GM21447 (cell line): ENCODE data around the gene CPTP.

Experiments used
- ATAC-seq: cut with Tn5 transposase; IDR thresholded peaks from one replicate; pipeline ENCODE4 v1.9.1; 2021; ENCODE audit not compliant: unreplicated experiment

Gene CPTP

DNA sequence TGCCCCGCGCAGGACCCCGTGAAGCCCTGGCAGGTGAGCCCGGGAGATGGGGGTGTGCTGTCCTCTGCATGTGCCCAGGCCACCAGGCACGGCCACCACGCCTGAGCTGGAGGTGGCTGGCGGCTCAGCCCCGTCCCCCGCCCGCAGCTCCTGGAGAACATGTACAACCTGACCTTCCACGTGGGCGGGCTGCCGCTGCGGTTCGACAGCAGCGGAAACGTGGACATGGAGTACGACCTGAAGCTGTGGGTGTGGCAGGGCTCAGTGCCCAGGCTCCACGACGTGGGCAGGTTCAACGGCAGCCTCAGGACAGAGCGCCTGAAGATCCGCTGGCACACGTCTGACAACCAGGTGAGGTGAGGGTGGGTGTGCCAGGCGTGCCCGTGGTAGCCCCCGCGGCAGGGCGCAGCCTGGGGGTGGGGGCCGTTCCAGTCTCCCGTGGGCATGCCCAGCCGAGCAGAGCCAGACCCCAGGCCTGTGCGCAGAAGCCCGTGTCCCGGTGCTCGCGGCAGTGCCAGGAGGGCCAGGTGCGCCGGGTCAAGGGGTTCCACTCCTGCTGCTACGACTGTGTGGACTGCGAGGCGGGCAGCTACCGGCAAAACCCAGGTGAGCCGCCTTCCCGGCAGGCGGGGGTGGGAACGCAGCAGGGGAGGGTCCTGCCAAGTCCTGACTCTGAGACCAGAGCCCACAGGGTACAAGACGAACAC is 8.3 kb downstream of the CPTP start:
- no peak for ATAC-seq

- no peak for ATAC-seq
Observed at GRCh38 chr1:1333551-1334241, 9.1 kb downstream of the CPTP start.

GRCh38 chr1:1334835-1335234 is 10.2 kb downstream of the CPTP start:
- ATAC-seq: no peak

- ATAC-seq: no peak
Observed at GRCh38 chr1:1335283-1335682, 10.7 kb downstream of the CPTP start.

DNA sequence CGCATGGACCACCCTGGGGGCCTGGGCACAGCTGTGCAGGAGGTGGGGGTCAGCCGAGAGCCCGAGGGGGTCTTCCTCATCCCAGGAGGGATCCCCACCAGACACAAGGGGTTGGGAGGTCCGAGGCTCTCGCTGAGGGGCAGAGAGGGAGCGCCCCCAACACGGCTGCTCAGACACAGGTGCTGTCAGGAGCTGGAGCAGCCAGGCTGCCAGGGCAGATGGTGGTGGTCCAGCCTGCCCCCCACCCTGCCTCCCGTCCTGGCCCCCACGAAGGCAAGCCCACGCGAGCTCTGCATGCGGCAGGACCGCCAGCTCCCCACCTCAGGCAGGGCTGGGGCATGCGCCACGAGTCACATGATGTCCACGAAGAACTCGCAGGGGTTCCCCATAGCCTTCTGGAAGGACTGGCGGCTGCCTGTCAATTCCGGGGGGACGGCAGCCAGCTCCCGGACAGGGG is 11.2 kb downstream of the CPTP start:
- ATAC-seq: no peak

DNA sequence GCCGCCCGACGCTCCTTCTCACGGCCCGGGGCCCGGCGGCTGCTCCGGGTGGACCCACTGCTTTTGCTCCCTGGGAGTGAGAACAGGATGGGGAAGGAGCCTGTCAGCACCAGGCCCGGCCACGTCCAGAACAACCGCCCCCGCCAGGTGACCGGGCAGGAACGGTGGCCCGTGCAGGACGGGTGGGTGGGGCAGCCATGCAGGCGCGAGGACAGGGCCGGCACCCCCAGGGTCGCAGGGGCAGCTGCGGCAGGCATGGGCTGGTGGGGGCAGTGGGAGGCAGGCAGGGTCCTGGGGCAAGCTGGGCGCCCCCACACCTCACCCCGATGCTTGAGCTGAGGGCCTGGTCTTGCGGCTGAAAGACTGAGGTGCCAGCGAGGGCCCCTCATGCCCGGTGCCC is 11.8 kb downstream of the CPTP start:
- no peak for ATAC-seq

DNA sequence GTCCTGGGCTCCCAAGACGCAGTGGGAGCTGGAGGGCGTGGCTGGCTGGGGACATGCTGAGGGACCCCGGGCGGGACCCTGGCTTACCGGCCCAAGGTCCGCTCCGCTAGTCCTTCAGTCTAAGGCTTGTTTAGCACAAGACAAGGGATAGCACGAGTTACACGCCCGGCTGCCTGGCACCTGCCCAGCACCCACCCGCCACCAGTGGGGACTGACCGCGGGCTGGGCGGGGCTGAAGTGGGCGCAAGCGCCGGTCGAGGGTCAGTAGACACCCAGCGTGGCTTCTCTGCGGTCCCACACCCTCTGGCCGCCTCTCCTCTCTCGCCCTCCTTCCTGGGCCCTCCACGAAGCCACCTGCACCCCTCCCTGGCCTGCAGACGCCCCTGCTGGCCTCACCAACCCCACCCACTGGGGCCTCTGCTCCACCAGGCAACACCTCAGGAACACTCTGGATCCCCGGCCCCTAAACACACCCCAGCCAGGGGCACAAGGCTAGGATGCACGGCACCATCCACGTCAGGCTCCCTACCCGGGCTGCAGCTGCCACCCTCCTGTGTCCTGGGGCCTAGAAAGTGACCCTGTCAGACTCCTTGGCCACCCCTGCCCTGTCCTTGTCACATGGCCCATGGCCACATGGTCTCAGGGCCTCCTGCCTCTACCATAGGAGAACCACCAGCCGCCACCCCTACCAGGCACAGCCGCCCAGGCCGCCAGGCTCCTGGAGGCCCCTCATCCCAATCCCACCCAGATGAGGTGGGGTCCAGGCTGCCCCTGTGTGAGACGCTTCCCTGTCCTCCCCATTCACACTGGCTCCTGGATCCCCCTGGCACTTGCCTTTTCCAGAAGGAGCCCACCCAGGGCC is 12.6 kb downstream of the CPTP start:
- ATAC-seq: no peak

- ATAC-seq: no peak
Observed at GRCh38 chr1:1337793-1338147, 13.2 kb downstream of the CPTP start.

GRCh38 chr1:1338278-1338677 is 13.7 kb downstream of the CPTP start:
- ATAC-seq: no peak

DNA sequence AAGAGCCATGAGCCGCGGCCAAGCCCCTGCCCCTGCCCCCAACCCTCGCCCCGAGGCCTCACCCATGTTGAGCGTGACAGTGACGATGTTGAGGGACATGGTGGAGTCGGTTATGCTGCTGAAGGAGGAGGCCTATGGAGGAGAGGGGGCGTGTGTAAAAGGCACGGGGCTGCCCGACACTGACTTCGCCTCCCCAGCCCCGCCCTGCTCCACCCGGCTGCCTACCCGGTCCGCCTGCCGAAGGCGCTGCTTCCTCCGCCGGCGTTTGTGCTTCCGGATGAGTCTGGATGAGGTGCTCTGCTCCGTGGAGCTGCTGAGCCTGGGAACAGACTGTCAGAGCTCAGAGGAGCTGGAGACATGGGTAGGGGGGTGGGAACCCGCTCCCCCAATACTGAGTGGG is 15.6 kb downstream of the CPTP start:
- no peak for ATAC-seq

DNA sequence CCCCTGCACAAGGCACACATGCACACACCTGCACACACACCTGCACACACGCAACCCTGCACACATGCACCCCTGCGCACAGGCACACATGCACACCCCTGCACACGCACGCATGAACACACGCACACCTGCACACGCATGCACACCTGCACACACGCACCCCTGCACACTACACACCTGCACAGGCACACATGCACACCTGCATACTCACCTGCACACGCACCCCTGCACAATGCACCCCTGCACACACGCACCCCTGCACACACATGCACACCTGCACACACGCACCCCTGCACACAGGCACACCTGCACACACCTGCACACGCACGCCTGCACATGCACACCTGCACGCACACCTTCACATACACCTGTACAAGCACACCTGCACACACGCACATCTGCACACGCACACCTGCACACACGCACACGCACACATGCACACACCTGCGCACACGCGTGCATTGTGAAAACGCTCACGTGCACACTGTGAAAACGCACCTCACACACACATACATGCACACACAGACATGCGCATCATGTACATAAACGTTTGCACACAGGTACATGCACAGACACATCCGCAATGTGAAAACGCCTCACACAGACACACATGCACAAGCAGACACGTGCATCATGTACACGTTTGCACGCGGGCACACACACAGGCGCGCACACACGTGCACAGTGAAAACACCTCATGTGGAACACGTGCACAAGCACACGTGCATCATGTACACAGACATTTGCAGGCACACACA is 16.4 kb downstream of the CPTP start:
- ATAC-seq: no peak

DNA sequence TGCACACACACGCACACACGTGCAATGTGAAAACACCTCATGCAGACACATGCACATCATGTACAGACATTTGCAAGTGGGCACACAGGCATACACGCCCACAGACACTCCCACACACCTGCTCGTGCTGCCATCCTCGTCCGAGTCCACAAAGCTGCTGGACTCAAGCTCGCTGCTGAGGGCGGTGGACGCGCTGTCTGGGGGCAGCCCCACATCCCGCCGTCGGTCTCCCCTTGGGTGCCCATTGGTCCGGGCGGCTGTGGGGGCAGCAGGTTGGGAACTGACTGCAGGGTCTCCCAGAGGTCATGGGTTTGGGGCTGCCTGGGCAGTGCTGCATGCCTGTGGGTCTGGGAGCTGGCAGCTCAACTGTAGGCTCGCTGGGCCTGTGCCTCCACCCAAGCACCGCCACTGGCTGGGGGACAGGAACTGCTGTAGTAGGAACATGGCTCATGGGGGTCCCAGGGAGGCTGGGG is 17.0 kb downstream of the CPTP start:
- ATAC-seq: no peak

GRCh38 chr1:1342061-1342562 is 17.5 kb downstream of the CPTP start:
- no peak for ATAC-seq

GRCh38 chr1:1342584-1343115 is 18.0 kb downstream of the CPTP start:
- no peak for ATAC-seq

GRCh38 chr1:1343811-1344421 is 19.3 kb downstream of the CPTP start:
- ATAC-seq: no peak

- no peak for ATAC-seq
Observed at GRCh38 chr1:1344655-1345361, 20.2 kb downstream of the CPTP start.

GRCh38 chr1:1345384-1345783 is 20.8 kb downstream of the CPTP start:
- no peak for ATAC-seq

DNA sequence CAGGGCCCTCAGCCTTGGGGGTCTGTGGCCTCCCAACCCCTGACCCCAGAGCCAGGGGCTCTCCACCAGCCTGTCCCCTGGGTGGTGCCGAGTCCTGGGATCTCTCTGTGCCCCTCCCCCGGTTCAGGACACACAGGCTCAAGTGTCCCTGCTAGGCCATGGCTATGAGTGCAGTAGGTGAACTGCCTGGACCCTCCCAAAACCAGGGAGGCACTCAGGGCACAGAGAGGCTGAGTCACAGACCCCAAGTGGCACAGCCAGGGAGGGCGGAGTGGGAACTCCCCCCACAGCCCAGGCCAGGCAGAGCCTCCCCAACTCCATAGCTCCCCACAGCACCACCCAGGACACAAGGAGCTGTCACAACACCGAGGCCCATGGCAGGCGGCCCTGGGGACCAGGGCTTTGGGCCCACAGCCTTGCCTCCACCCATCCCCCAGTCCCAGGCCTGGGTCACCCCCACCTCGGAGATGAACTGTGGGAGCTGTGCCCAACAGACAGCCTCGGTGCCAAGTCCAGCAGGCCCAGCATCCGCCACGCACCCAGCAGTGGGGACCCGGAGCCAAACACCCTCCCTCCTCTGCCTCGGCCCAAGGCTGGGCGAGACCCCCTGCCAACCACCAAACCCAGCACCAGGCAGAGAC is 21.4 kb downstream of the CPTP start:
- ATAC-seq: no peak

GRCh38 chr1:1346501-1346890 is 21.9 kb downstream of the CPTP start:
- ATAC-seq: no peak
